GM12878 (cell line): ENCODE data around the gene PRDX3. TPM values are rescaled to one million over a fixed set of nuclear protein-coding genes. Genes with fewer than 3 reads are reported as not detected.

Source experiments
- BHLHE40 ChIP-seq, 2 experiments: fragments of 450-650 bp in 1 of 2; IDR thresholded peaks; 2 replicates each; pipeline ENCODE4 v1.6.1; 2011 to 2017; ENCODE audit warnings: low read depth in 2 of 2, borderline replicate concordance in 1 of 2, improper control_type of control experiment in 1 of 2, low read length in 1 of 2, mild to moderate bottlenecking in 1 of 2
- BMI1 ChIP-seq: fragments of 450-650 bp; IDR thresholded peaks from 2 replicates; pipeline ENCODE4 v1.6.1; 2016; ENCODE audit warnings: mild to moderate bottlenecking, moderate library complexity, borderline replicate concordance
- CBX5 ChIP-seq: sonication (generic); IDR thresholded peaks from 2 replicates; pipeline ENCODE4 v1.6.1; 2016; ENCODE audit warnings: low read depth, moderate library complexity, mild to moderate bottlenecking, inconsistent platforms
- CUX1 ChIP-seq: IDR thresholded peaks from 2 replicates; pipeline ENCODE4 v1.6.1; 2012; ENCODE audit warnings: improper control_type of control experiment, low read depth, low read length; ENCODE audit not compliant: insufficient replicate concordance
- FOS ChIP-seq: IDR thresholded peaks from 3 replicates; pipeline ENCODE4 v1.6.1; 2011; ENCODE audit warnings: borderline replicate concordance; ENCODE audit not compliant: insufficient read length; ENCODE audit errors: extremely low read depth
- IRF3 ChIP-seq: fragments of 450-650 bp; IDR thresholded peaks from 2 replicates; pipeline ENCODE4 v1.6.1; 2014; ENCODE audit warnings: mild to moderate bottlenecking
- MXI1 ChIP-seq: fragments of 150-350 bp; IDR thresholded peaks from 2 replicates; pipeline ENCODE4 v1.6.1; 2011; ENCODE audit warnings: low read depth, mild to moderate bottlenecking, inconsistent platforms, low read length, improper control_type of control experiment
- PKNOX1 ChIP-seq: fragments of 450-650 bp; IDR thresholded peaks from 2 replicates; pipeline ENCODE4 v1.6.1; 2016; ENCODE audit warnings: mild to moderate bottlenecking
- RUNX3 ChIP-seq: IDR thresholded peaks from 2 replicates; pipeline ENCODE4 v1.6.1; 2012; ENCODE audit warnings: low read length, inconsistent platforms
- SREBF2 ChIP-seq: IDR thresholded peaks from 2 replicates; pipeline ENCODE4 v1.6.1; 2012; ENCODE audit warnings: mild to moderate bottlenecking, low read length
- TARDBP ChIP-seq: IDR thresholded peaks from 2 replicates; pipeline ENCODE4 v1.6.1; 2016; ENCODE audit warnings: borderline replicate concordance
- ZBED1 ChIP-seq: IDR thresholded peaks from 2 replicates; pipeline ENCODE4 v1.6.1; 2016; ENCODE audit warnings: borderline replicate concordance
- ZBTB11 ChIP-seq: fragments of 450-650 bp; formaldehyde crosslinking; IDR thresholded peaks from 2 replicates; pipeline ENCODE4 v1.5.0; 2022; ENCODE audit warnings: mild to moderate bottlenecking, missing genetic modification characterization
- ZBTB33 ChIP-seq: fragments of 450-650 bp; IDR thresholded peaks from 2 replicates; pipeline ENCODE4 v1.6.1; 2017; ENCODE audit warnings: mild to moderate bottlenecking
- ZNF24 ChIP-seq: fragments of 450-650 bp; IDR thresholded peaks from 2 replicates; pipeline ENCODE4 v1.6.1; 2017; ENCODE audit warnings: antibody characterized with exemption, mild to moderate bottlenecking
- ZNF384 ChIP-seq: IDR thresholded peaks from 2 replicates; pipeline ENCODE4 v1.6.1; 2012; ENCODE audit warnings: low read depth, mild to moderate bottlenecking, low read length, improper control_type of control experiment, borderline replicate concordance
- polyA plus RNA-seq, 11 experiments: library from polyadenylated mRNA; depleted of rRNA in 4 of 11; unstranded in 6 of 11; stranded (reverse) in 5 of 11; fragments of >200 nt; fragmentation: Nextera tagmentation in 4 of 11; fragmentation: Illumina TruSeq in 1 of 11; extraction: Ambion mirVana in 4 of 11; extraction: Trizol in 1 of 11; gene quantifications; 1 replicate in 1 of 11; 2 replicates in 10 of 11; pipeline versions ENCODE4 v1.2.1 to v1.2.3, GENCODE V29; 2011 to 2016; ENCODE audit warnings: inconsistent platforms in 2 of 11, missing spikeins in 2 of 11, low read depth in 1 of 11
- total RNA-seq, 4 experiments: library from RNA; depleted of rRNA in 3 of 4; stranded (reverse); fragments of >200 nt in 3 of 4; fragmentation: Illumina TruSeq in 1 of 4; extraction: Trizol in 1 of 4; gene quantifications; 2 replicates each; pipeline versions ENCODE4 v1.2.1 to v1.2.3, GENCODE V29; 2013 to 2021

PRDX3 gene
- total and polyA plus RNA-seq, 10 of the 15 experiments (the other 5 are each of a cell fraction or from before 2014, with no cell fraction given), result 195 to 1,431 (median 398) TPM

- TF ChIP-seq CUX1 (no peak), MXI1 (peak; percentile 90), FOS (no peak), ZBED1 (no peak; the same call in 1 of the 2 replicates), BHLHE40 (IDR thresholded peaks at IDR 0.05; ENCODE audit: borderline replicate concordance in 1 of 2, low read depth in 2 of 2, low read length in 1 of 2) (peak in 1 of 2 experiments; percentile 40; a peak in 1 of 4 replicates), TARDBP (no peak), CBX5 (no peak), SREBF2 (no peak), PKNOX1 (no peak), RUNX3 (no peak), ZNF384 (no peak), IRF3 (no peak), ZNF24 (no peak), ZBTB11 (CRISPR knock-in tag) (peak; percentile 80), BMI1 (no peak), ZBTB33 (no peak)
Observed at GRCh38 chr10:119178372-119179119, at the start of gene PRDX3 (continued).
